CD4-positive, alpha-beta T cell (primary cell): ENCODE measurements around the gene TLCD1. TPM values are rescaled to one million over a fixed set of nuclear protein-coding genes. Genes with fewer than 3 reads are reported as not detected.
A peak's percentile ranks its signal among the peaks of the same experiment; 100 is the strongest.

ENCODE experiments used
- ATAC-seq: fragments of 200-7000 bp; cut with Tn5 transposase; one replicate; pipeline ENCODE4 v1.10.0; 2022; ENCODE audit warnings: mild to moderate bottlenecking; ENCODE audit not compliant: poor library complexity
- CTCF ChIA-PET: fragments of 350-600 bp; sonication (Branson Sonifier 250); formaldehyde crosslinking; loops from one replicate; lab custom pipeline; 2021; ENCODE audit warnings: antibody characterized with exemption, inconsistent platforms; lab: Charles Lee
- POLR2A ChIA-PET: fragments of 350-600 bp; sonication (Branson Sonifier 250); formaldehyde crosslinking; loops from one replicate; lab custom pipeline; 2021; ENCODE audit warnings: antibody characterized with exemption, inconsistent platforms; lab: Charles Lee
- DNase-seq, 14 experiments: peaks; one replicate each; pipeline ENCODE4 v3.0.0-alpha.2; 2013 to 2020; ENCODE audit warnings: mixed read lengths in 2 of 14
- H3K27ac ChIP-seq, 2 donors: one replicate each; pipeline versions ENCODE4 v1.5.1 to v1.7.0; 2013; ENCODE audit warnings: low read length in 2 of 2, low read depth in 1 of 2, mild to moderate bottlenecking in 1 of 2
- H3K27me3 ChIP-seq, 2 experiments: 1 replicate in 1 of 2; 2 replicates in 1 of 2; pipeline versions ENCODE4 v1.6.1 to v1.7.0; 2013; ENCODE audit warnings: low read length in 2 of 2, control low read depth in 1 of 2, mild to moderate bottlenecking in 1 of 2, moderate library complexity in 1 of 2; ENCODE audit not compliant: insufficient read depth in 2 of 2, control insufficient read depth in 1 of 2
- H3K36me3 ChIP-seq: one replicate; pipeline ENCODE4 v1.6.1; 2013; ENCODE audit warnings: low read length, control low read depth; ENCODE audit not compliant: insufficient read depth
- H3K4me1 ChIP-seq: one replicate; pipeline ENCODE4 v1.6.1; 2013; ENCODE audit warnings: low read length, control low read depth; ENCODE audit not compliant: insufficient read depth
- H3K4me3 ChIP-seq: one replicate; pipeline ENCODE4 v1.5.1; 2013; ENCODE audit warnings: mild to moderate bottlenecking, low read length, moderate library complexity
- H3K9me3 ChIP-seq, 2 experiments: 1 replicate in 1 of 2; 2 replicates in 1 of 2; pipeline versions ENCODE4 v1.6.1 to v1.7.0; 2013; ENCODE audit warnings: low read length in 2 of 2, mild to moderate bottlenecking in 2 of 2, control low read depth in 1 of 2, moderate library complexity in 1 of 2; ENCODE audit not compliant: control insufficient read depth in 1 of 2, insufficient read depth in 1 of 2
- H3K27ac Mint-ChIP-seq: one replicate; pipeline ENCODE4 v1.8.0; 2020; ENCODE audit warnings: mixed read lengths
- H3K27me3 Mint-ChIP-seq: one replicate; pipeline ENCODE4 v1.8.0; 2021; ENCODE audit warnings: mixed read lengths
- H3K36me3 Mint-ChIP-seq: one replicate; pipeline ENCODE4 v1.8.0; 2021; ENCODE audit warnings: low read depth, mixed read lengths
- H3K4me1 Mint-ChIP-seq: one replicate; pipeline ENCODE4 v1.8.0; 2021; ENCODE audit warnings: low read depth, mixed read lengths
- H3K4me3 Mint-ChIP-seq: one replicate; pipeline ENCODE4 v1.8.0; 2020; ENCODE audit warnings: mild to moderate bottlenecking, mixed read lengths
- H3K9me3 Mint-ChIP-seq: one replicate; pipeline ENCODE4 v1.8.0; 2020; ENCODE audit warnings: mixed read lengths
- CTCF ChIP-seq: fragments of 200-600 bp; IDR thresholded peaks from one replicate; pipeline ENCODE4 v1.8.0; 2022; ENCODE audit warnings: antibody characterized with exemption, mild to moderate bottlenecking
- intact Hi-C, 2 experiments: fragments of 100-400 bp; cut with DNase I in 1 of 2; cut with micrococcal nuclease in 1 of 2; formaldehyde crosslinking; loops; one replicate each; pipeline versions ENCODE4 v1.15.1 to v1.9.0; 2023 to 2025; cut with DNase I, micrococcal nuclease
- total RNA-seq, 174 experiments: library from RNA in 2 of 174; stranded (reverse) in 2 of 174; gene quantifications; one replicate each; pipeline ENCODE4 v1.2.3 and lab custom pipeline; 2021 to 2026

The TLCD1 gene
- total RNA-seq, 2 experiments from 2014 or later = 0.39 to 0.60 TPM

GRCh38 chr17:28748852-28749515, 23.0 kb upstream of the TLCD1 start:
- Histone ChIP-seq H3K9me3 (no peaks in the 10 kb centered on the region), H3K4me3 (no peak overlapping the region), H3K4me1 (peaks cover 40% of the 10 kb centered on the region), H3K36me3 (peaks cover 30% of the 10 kb centered on the region), H3K27ac (no peak overlapping the region), H3K27me3 (no peaks in the 10 kb centered on the region)
- peaks cover 22% of the 10 kb centered on the region for H3K36me3 Mint-ChIP-seq
- CTCF ChIA-PET = interaction anchor here (0.8 to 12.6 kb wide), 5 partner anchors 22 to 167 kb away, joined by 3 to 373 read pairs (median 3); partner anchors contain the start of genes NEK8 and TLCD1
- peaks cover 30% of the 10 kb centered on the region for H3K4me1 Mint-ChIP-seq
- H3K27ac Mint-ChIP-seq = no peak overlapping the region
- H3K4me3 Mint-ChIP-seq = peak overlapping the region; percentile 3
- DNase-seq (no peak), ATAC-seq (no peak)
- intact Hi-C loops = loop anchor here in 1 of 2 experiments (10.0 kb wide), 1 partner anchor 836 kb away; the partner anchor contains the start of gene GIT1
- POLR2A ChIA-PET = interaction anchor here (1.0 to 13.8 kb wide), 3 partner anchors 21 to 149 kb away, joined by 4 to 268 read pairs (median 5); partner anchors contain the start of genes FLOT2, NEK8, RPL23A and TLCD1
- H3K27me3 Mint-ChIP-seq = no peaks in the 10 kb centered on the region
- H3K9me3 Mint-ChIP-seq = no peaks in the 10 kb centered on the region
- no peak for TF ChIP-seq CTCF

- H3K4me3 ChIP-seq = no peak overlapping the region
- Mint-ChIP-seq H3K9me3 (no peaks in the 10 kb centered on the region), H3K27me3 (no peaks in the 10 kb centered on the region), H3K36me3 (peaks cover 22% of the 10 kb centered on the region), H3K4me1 (peaks cover 30% of the 10 kb centered on the region), H3K4me3 (peak overlapping the region; percentile 42), H3K27ac (peak overlapping the region; percentile 15)
- CTCF ChIA-PET = interaction anchor here (12.6 kb wide), 1 partner anchor 21 kb away, joined by 373 read pairs; the partner anchor contains the start of genes NEK8 and TLCD1
- peaks cover 30% of the 10 kb centered on the region for H3K36me3 ChIP-seq
- intact Hi-C loops = loop anchor here in 1 of 2 experiments (10.0 kb wide), 1 partner anchor 837 kb away; the partner anchor contains the start of gene GIT1
- H3K27ac ChIP-seq = no peak overlapping the region
- peaks cover 46% of the 10 kb centered on the region for H3K4me1 ChIP-seq
- no peak for TF ChIP-seq CTCF
- POLR2A ChIA-PET = interaction anchor here (0.6 to 13.8 kb wide), 4 partner anchors 20 to 30 kb away, joined by 4 to 268 read pairs (median 6); partner anchors contain the start of genes NEK8, RPL23A and TLCD1
- H3K9me3 ChIP-seq = no peaks in the 10 kb centered on the region
- no peaks in the 10 kb centered on the region for H3K27me3 ChIP-seq
- no peak for DNase-seq
- no peak for ATAC-seq
Measured at GRCh38 chr17:28747801-28748750, 22.0 kb upstream of the TLCD1 start.
